Activated CD4-positive, alpha-beta T cell treated with anti-CD3 and anti-CD28 coated beads, Interleukin-2, amount 10 ng/mL, durations not matched to agents 7 days and 5 days (primary cell): ENCODE results near the gene RNU1-2. TPM values are rescaled to one million over a fixed set of nuclear protein-coding genes. Genes with fewer than 3 reads are reported as not detected.
A peak's percentile ranks its signal among the peaks of the same experiment; 100 is the strongest.
"Not testable (repeated sequence)": the region's sequence is repeated elsewhere in the genome, so short reads cannot be mapped to it uniquely, and the experiment has no call there.

Experiments
- CTCF ChIA-PET: fragments of 350-600 bp; sonication (Branson Sonifier 250); formaldehyde crosslinking; loops from one replicate; lab custom pipeline; 2021; ENCODE audit warnings: antibody characterized with exemption; lab: Charles Lee
- POLR2A ChIA-PET: fragments of 350-600 bp; sonication (Branson Sonifier 250); formaldehyde crosslinking; loops from one replicate; lab custom pipeline; 2021; ENCODE audit warnings: antibody characterized with exemption; lab: Charles Lee
- DNase-seq: peaks from one replicate; pipeline ENCODE4 v3.0.0-alpha.2; 2020
- H3K27ac Mint-ChIP-seq: one replicate; pipeline ENCODE4 v1.8.0; 2021; ENCODE audit warnings: mild to moderate bottlenecking, moderate library complexity, mixed read lengths
- H3K27me3 Mint-ChIP-seq: one replicate; pipeline ENCODE4 v1.8.0; 2021; ENCODE audit warnings: mixed read lengths
- H3K36me3 Mint-ChIP-seq: one replicate; pipeline ENCODE4 v1.8.0; 2021; ENCODE audit warnings: low read depth, mixed read lengths
- H3K4me1 Mint-ChIP-seq: one replicate; pipeline ENCODE4 v1.8.0; 2021; ENCODE audit warnings: mixed read lengths
- H3K4me3 Mint-ChIP-seq: one replicate; pipeline ENCODE4 v1.8.0; 2021; ENCODE audit warnings: mild to moderate bottlenecking, moderate library complexity, mixed read lengths
- H3K9me3 Mint-ChIP-seq: one replicate; pipeline ENCODE4 v1.8.0; 2021; ENCODE audit warnings: mixed read lengths
- total RNA-seq, 2 experiments: library from RNA; stranded (reverse); gene quantifications; one replicate each; pipeline ENCODE4 v1.2.3, GENCODE V29; 2021

The RNU1-2 gene
- total RNA-seq = 1,000 to 10,000 TPM; 2,316 to 2,477 TPM

DNA sequence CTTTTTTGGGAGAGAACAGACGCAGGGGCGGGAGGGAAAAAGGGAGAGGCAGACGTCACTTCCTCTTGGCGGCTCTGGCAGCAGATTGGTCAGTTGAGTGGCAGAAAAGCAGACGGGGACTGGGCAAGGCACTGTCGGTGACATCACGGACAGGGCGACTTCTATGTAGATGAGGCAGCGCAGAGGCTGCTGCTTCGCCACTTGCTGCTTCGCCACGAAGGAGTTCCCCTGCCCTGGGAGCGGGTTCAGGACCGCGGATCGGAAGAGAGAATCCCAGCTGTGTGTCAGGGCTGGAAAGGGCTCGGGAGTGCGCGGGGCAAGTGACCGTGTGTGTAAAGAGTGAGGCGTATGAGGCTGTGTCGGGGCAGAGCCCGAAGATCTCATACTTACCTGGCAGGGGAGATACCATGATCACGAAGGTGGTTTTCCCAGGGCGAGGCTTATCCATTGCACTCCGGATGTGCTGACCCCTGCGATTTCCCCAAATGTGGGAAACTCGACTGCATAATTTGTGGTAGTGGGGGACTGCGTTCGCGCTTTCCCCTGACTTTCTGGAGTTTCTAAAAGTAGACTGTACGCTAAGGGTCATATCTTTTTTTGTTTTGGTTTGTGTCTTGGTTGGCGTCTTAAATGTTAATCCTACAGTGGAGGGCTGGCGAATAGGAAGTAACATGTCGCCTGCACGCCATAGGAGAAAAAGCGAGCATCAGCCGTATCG lies at the start of gene RNU1-2:
Gene RNU1-2, plus strand, starts transcription at position 383 of the 718 bp plus-strand sequence.
- Mint-ChIP-seq H3K27ac (peak within 1 kb of the TSS; percentile 100), H3K27me3 (peaks cover 13% of the 10 kb centered on the region), H3K4me3 (peak within 1 kb of the TSS; percentile 73), H3K4me1 (peaks cover 38% of the 10 kb centered on the region)
- H3K36me3 Mint-ChIP-seq, CTCF ChIA-PET, H3K9me3 Mint-ChIP-seq: not testable (repeated sequence)
- POLR2A ChIA-PET = interaction anchor here (0.6 to 1.5 kb wide), 4 partner anchors 9 to 476 kb away, joined by 3 to 11 read pairs (median 4); no protein-coding TSS in a partner anchor
- peak; percentile 92 for DNase-seq

DNA sequence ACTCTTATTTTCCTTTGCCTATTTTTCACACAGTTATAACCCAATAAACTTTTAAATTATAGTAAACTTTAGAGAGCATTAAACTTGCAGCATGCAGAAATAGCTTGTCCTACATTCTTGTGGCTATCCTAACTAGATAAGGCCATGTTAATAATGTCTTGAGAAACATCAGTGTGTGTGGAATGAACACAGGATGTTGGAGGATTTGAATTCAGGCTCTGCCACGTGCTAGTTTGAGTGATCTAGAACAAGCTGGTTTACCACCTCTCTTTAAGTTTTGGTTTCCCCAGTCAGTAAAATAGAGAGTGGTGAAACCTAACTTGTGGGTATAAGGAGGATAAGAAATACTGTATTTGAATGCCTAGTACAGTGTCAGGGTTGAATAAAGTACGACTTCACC lies 39.6 kb upstream of the RNU1-2 start:
- DNase-seq, H3K9me3 Mint-ChIP-seq, H3K27me3 Mint-ChIP-seq, CTCF ChIA-PET, POLR2A ChIA-PET, H3K27ac Mint-ChIP-seq, H3K4me3 Mint-ChIP-seq, H3K4me1 Mint-ChIP-seq, H3K36me3 Mint-ChIP-seq: not testable (repeated sequence)

GRCh38 chr1:16859167-16860041 lies 36.4 kb upstream of the RNU1-2 start:
- H3K36me3 Mint-ChIP-seq, H3K4me3 Mint-ChIP-seq, POLR2A ChIA-PET, H3K27ac Mint-ChIP-seq, CTCF ChIA-PET, DNase-seq, H3K4me1 Mint-ChIP-seq, H3K9me3 Mint-ChIP-seq: not testable (repeated sequence)
- peaks cover 11% of the 10 kb centered on the region for H3K27me3 Mint-ChIP-seq

GRCh38 chr1:16860048-16860447 lies 35.7 kb upstream of the RNU1-2 start:
- H3K27ac Mint-ChIP-seq, POLR2A ChIA-PET, H3K36me3 Mint-ChIP-seq, H3K9me3 Mint-ChIP-seq, H3K4me3 Mint-ChIP-seq, CTCF ChIA-PET, DNase-seq, H3K4me1 Mint-ChIP-seq: not testable (repeated sequence)
- H3K27me3 Mint-ChIP-seq = peaks cover 15% of the 10 kb centered on the region

GRCh38 chr1:16861832-16862245 lies 33.9 kb upstream of the RNU1-2 start:
- H3K4me1 Mint-ChIP-seq, POLR2A ChIA-PET, H3K4me3 Mint-ChIP-seq, H3K27ac Mint-ChIP-seq, DNase-seq, H3K36me3 Mint-ChIP-seq, H3K9me3 Mint-ChIP-seq, CTCF ChIA-PET: not testable (repeated sequence)
- H3K27me3 Mint-ChIP-seq = peaks cover 15% of the 10 kb centered on the region

DNA sequence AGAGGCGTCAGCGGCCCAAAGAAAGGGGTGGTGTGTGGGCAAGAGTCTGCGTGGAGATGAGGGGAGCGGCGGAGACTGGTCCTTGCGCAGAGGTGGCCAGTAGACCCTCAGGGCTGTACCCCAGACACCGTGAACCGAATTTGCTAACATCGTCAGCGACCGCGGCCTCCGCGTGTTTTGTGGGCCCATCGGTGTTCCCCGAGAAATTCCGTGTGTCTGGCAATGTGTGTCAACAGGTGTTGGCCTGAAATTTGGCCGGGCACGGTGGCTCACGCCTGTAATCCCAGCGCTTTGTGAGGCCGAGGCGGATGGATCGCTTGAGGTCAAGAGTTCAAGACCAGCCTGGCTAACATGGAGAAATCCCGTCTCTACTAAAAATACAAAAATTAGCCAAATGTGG lies 33.4 kb upstream of the RNU1-2 start:
- DNase-seq, H3K9me3 Mint-ChIP-seq, POLR2A ChIA-PET, CTCF ChIA-PET, H3K4me3 Mint-ChIP-seq, H3K27ac Mint-ChIP-seq, H3K36me3 Mint-ChIP-seq, H3K4me1 Mint-ChIP-seq: not testable (repeated sequence)
- H3K27me3 Mint-ChIP-seq = peaks cover 15% of the 10 kb centered on the region

DNA sequence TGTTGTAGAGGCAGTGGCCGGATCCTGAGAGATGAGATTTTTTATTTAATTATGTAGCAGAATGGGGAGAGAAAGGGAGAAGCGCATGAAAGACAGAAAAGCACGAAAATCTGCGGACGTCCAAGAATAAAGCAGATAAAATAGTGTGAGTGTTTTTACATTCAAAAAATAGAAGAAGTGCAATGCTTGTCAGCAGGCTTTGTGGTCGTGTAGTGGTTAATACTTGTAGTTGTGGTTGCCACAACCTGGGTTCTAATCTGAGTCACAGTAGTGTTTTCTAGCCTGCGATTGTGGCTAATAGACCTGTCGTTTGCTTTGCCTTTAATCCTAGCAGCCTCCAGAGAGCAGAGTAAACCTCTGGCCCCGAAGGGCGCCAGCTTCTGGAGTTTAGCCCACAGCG lies 32.8 kb upstream of the RNU1-2 start:
- H3K36me3 Mint-ChIP-seq, H3K4me3 Mint-ChIP-seq, CTCF ChIA-PET, POLR2A ChIA-PET, H3K9me3 Mint-ChIP-seq, DNase-seq, H3K4me1 Mint-ChIP-seq, H3K27ac Mint-ChIP-seq: not testable (repeated sequence)
- peaks cover 15% of the 10 kb centered on the region for H3K27me3 Mint-ChIP-seq

DNA sequence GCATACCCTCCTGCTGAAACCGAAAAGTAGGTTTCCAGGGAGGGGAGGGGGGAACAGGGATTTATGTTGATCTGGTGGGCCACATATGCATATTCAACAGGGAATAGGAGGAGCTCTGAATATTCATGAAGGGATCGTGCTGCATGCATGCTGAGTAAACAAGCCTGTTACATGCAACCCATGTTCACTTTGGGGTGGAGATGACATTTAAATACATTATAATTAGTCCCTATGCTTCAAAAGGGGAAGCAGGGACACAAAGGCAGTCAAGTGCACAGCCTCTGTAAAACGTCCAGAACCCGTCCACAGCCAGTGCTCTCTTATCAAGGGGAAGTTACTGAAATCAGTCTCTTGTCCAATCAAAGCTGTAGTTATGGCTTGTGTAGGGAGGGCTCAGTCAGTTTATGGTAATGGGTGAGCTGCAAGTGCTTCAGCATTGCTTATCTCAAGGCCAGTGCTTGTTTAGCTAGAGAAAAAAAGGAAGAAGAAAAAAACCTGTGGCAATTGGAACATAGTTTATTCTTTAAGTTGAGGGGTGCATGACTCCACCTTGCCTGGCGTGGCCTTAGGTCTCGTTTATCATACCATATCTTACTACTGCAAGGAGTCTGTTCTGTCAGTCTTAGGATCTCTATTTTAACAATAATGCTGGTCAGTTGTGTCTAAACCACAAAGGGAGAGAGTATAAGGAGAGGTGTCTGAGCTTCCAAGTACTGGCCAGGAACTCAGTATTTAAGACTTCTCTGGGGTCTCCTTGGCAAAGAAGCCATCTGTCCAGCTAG lies 28.7 kb upstream of the RNU1-2 start:
- DNase-seq, H3K4me1 Mint-ChIP-seq, H3K4me3 Mint-ChIP-seq, POLR2A ChIA-PET, H3K9me3 Mint-ChIP-seq, H3K36me3 Mint-ChIP-seq, H3K27ac Mint-ChIP-seq, CTCF ChIA-PET: not testable (repeated sequence)
- H3K27me3 Mint-ChIP-seq = peaks cover 26% of the 10 kb centered on the region

- H3K36me3 Mint-ChIP-seq, H3K27ac Mint-ChIP-seq, POLR2A ChIA-PET, CTCF ChIA-PET, H3K4me1 Mint-ChIP-seq, H3K9me3 Mint-ChIP-seq, H3K4me3 Mint-ChIP-seq, DNase-seq: not testable (repeated sequence)
- peaks cover 34% of the 10 kb centered on the region for H3K27me3 Mint-ChIP-seq
Observed at GRCh38 chr1:16868787-16869186, 27.0 kb upstream of the RNU1-2 start.

DNA sequence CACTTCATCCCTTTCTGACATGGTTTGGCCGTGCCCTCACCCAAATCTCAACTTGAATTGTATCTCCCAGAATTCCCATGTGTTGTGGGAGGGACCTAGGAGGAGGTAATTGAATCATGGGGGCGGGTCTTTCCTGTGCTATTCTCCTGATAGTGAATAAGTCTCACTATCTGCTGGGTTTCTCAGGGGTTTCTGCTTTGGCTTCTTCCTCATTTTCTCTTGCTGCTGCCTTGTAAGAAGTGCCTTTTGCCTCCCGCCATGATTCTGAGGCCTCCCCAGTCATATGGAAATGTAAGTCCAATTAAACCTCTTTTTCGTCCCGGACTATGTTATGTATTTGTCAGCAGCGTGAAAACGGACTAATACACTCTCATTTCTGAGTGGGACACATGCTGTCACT lies 25.8 kb upstream of the RNU1-2 start:
- DNase-seq, POLR2A ChIA-PET, H3K27ac Mint-ChIP-seq, CTCF ChIA-PET, H3K9me3 Mint-ChIP-seq, H3K36me3 Mint-ChIP-seq, H3K4me1 Mint-ChIP-seq, H3K4me3 Mint-ChIP-seq: not testable (repeated sequence)
- peaks cover 28% of the 10 kb centered on the region for H3K27me3 Mint-ChIP-seq

- H3K27ac Mint-ChIP-seq, POLR2A ChIA-PET, H3K4me3 Mint-ChIP-seq, DNase-seq, CTCF ChIA-PET, H3K4me1 Mint-ChIP-seq, H3K36me3 Mint-ChIP-seq, H3K9me3 Mint-ChIP-seq: not testable (repeated sequence)
- peaks cover 37% of the 10 kb centered on the region for H3K27me3 Mint-ChIP-seq
Observed at GRCh38 chr1:16871171-16871570, 24.6 kb upstream of the RNU1-2 start.

GRCh38 chr1:16872152-16873075 lies 23.4 kb upstream of the RNU1-2 start:
- Mint-ChIP-seq H3K27me3 (peaks cover 40% of the 10 kb centered on the region), H3K4me3 (peak overlapping the region; percentile 50)
- H3K4me1 Mint-ChIP-seq, DNase-seq, H3K9me3 Mint-ChIP-seq, H3K36me3 Mint-ChIP-seq, CTCF ChIA-PET, POLR2A ChIA-PET, H3K27ac Mint-ChIP-seq: not testable (repeated sequence)
